ENCODE data around the gene ANO1.

The ANO1 gene

DNA sequence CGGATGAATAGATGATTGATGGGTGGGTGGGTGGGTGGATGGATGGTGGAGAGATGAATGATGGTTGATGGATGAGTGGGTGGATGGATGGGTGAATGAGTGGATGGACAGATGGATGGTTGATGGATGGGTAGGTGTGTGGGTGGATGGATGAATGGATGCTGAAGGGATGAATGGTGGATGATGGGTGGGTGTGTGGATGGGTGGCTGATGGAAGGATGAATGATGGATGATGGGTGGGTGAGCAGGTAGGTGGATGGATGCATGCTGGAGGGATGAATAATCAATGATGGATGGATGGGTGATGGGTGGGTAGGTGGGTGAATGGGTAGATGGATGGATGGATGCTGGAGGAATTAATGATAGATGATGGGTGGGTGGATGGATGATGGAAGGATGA lies 40.5 kb downstream of the ANO1 start:
- no peak for DNase-seq

DNA sequence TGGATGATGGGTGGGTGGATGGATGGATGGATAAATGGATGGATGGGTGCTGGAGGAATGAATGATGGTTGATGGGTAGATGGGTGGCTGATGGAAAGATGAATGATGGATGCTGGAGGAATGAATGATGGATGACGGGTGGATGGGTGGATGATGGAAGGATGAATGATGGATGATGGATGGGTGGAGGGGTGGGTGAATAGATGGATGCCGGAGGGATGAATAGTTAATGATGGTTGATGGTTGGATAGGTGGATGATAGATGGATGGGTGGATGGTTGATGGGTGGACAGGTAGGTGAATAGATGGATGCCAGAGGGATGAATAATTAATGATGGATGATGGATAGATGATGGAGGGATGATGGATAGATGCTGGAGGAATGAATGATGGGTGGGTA lies 41.4 kb downstream of the ANO1 start:
- no peak for DNase-seq

DNA sequence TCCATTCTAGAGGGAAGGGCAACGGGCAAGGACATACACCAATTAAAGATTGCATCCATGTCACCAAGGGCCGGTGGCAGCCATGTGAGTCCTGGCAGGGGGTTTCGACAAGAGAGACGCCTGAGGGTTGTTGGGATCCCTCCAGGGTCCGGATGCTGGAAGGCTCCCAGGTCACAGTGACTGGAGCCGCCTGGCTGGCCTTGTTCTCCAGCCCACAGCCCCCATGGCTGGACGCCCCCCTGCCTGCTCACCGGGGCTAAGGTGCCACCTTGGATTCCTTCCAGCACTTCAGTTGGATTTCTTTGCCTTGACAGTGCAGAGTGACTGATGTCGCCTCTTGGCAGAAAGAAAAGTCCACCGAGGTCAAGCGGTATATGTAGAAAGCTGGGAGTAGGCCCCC lies 42.6 kb downstream of the ANO1 start:
- DNase-seq = no peak

DNA sequence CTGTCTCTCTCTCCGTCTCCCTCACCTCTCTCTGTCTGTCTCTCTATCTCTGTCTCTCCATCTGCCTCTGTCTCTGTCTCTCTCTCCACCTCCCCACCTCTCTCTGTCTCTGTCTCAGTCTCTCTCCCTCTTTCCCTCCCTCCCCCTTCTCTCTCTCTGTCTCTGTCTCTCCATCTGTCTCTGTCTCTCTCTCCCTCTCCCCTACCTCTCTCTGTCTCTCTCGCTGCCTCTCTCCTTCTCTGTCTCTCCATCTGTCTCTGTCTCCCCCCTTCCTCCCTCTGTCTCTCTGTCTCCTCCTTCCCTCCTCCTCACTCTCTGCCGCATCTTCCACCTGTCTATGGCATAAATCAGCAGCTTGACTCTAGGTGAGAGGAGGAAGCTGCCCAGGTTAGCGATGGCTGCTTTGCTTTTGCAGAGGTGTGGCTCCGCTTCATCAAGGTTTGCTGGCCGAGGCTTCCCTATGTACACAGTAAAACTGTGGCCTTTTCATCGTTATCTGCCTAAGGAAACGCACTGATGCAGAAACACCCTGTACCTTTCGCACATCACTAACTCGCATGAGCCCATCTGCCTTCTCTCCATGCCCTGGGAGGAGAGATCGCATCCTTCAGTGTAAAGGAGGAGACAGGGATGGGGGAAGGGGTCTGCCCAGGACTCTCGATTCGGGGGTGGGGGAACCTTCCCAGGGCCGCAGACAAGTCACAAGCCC lies 44.5 kb downstream of the ANO1 start:
- no peak for DNase-seq

DNA sequence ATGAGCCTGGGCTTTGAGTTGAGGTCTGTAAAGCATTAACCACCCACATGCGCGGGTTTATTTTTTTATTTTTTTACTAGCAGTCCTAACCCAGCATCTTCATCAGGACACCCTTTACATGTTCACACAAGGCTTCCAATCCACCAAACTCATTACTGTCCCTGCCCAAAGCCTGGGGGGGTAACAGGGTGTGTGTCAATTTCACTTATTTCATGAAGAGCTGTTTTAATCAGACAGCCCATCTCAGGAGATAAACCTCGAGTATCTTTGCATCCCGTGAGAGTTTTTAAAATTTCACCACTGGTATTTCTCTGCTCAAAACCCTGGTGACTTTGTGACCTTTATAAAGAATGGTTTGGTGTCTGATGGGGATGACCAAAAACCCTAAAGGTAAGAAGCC lies 45.6 kb downstream of the ANO1 start:
- no peak for DNase-seq

DNA sequence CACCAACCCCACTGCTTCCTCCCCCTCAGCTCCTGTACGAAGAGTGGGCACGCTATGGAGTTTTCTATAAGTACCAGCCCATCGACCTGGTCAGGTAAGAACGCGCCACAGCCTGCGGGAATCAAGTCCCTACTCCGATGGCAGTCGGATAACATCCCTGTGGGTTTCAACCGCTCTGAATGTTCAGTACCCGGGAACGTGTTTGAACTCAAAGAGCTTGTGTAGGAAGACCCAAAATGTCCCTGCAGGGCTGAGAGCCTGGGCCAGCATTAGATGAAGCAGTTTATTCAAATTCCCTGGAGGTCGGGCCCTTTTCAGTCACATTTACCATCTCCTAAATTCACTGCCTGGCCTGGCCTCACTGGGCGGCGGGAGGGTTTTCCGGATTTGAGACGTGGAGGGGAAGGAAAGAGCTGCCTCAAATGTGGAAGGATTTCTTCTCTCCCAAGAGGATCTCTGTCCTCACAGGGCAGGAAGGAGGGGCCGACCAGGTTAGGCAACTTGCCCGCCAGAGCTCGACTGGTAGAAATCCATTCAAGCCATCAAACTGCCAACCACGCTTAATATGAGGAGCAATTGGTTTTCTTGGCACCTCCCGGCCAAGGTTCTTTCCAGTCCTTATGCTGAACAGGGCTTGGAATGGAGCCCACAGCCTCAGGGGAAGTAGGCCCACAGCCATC lies 46.3 kb downstream of the ANO1 start:
- no peak for DNase-seq

DNA sequence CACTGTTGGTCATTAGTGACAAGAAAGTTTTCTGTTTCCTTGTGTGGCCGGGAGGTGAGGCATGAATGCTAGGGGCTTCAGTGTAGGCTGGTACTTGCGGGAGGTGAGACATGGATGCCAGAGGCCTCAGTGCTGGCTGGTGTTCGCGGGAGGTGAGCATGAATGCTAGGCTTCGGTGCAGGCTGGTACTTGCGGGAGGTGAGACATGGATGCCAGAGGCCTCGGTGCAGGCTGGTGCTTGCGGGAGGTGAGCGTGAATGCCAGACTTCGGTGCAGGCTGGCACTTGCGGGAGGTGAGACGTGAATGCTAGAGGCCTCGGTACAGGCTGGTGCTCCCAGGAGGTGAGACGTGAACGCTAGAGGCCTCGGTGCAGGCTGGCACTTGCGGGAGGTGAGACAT lies 48.4 kb downstream of the ANO1 start:
- no peak for DNase-seq

DNA sequence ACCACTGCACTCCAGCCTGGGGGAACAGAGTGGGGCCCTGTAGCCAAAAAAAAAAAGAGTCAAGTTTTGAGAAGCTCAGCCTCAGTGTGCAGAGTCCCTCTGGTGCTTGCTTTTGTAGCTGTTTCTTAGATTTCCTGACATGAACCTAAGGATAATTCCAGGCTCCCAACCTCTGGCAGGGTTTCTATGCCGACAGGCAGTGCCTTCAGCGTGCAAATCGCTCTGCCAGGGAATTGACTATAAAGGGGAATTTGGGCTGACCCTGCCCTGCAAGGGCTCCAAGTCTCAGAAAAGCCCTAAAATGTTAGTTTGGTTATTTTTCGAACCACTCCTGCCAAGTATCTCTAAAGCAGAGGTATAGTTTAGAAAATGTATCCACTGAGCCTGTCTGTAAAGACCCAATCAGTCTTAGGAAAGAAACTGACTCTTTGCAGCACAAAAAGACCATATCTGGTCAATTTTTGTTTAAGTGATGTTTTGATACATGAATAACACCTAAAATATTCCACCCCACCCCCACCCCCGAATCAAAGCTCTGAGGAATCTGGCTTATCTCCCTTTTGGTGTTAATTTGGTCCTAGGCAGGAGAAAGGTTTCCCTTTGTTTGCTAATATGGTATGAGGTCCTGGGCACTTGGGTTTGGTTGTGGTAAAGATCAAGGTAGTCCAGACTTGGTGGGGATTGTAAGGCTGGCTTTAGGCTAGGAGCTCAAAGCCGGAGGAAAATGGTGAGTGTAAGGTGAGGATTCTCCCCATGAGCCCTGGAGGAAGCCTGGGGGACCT lies 49.7 kb downstream of the ANO1 start:
- no peak for DNase-seq

DNA sequence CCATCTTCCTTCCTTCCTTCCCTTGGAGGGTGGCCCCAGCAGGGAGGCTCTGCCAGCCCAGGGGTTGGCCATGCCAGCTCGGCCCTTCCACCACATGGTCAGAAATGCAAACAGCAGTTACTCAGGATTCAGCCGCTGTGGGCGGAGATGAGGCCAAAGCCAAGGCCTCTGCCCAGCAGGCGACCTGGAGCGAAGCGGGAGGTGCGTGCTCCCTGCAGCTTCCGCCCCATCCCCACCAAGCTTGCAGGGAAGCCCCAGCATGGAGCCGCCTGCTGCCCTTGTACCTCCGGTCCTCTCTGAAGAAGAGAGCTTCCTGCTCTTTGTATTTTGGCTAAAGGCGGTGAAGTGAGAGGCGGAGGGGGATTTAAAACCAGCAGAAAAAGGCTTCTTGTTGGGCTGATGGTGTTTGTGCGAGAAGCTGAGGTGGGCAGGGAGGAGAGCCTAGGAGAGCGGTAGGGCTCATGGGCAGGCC lies 50.4 kb downstream of the ANO1 start:
- no peak for DNase-seq

DNA sequence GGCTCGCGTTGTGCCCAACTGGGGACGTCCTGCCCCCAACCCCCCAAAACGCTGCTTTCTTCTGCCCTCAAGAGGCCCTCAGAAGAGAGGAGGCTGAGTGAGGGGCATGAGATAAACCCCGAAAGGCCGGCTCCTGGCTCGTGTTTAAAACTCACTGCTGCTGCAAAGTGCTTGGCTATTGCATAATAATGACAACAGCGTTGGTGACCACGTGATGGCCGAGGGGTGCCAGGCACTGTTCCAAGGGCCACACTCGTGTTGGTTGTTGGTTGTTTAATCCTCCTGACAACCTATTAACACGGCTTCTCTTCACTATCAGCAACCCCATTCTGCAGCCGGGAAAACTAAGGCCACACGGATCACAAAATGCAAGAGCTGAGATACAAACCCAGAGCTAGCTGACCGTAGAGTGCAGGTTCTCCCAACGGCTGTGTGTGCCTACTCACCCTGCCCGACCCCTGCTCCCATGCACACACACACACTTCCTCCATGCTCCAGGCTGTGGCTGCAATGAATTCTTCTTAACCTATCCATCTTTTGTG lies 51.0 kb downstream of the ANO1 start:
- DNase-seq = no peak

DNA sequence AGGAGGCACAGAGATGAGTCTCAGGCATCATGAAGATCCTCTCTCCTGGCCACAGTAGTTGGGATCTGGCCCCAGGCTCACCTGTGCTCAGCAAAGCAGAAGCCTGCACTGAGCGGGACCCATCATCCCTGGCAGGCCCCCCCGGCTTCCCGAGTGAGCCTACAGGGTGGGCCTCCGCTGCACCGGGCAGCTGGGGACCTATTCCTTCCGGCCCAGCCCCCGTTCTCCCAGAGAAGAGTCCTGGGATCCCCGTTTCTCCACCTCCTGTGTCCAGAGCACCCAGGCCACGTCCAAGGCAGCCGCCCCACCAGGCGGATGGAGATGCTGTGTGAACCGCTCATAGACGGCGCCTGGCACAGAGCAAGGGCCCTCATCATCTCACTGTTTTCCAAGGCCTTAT lies 52.5 kb downstream of the ANO1 start:
- DNase-seq = no peak

DNA sequence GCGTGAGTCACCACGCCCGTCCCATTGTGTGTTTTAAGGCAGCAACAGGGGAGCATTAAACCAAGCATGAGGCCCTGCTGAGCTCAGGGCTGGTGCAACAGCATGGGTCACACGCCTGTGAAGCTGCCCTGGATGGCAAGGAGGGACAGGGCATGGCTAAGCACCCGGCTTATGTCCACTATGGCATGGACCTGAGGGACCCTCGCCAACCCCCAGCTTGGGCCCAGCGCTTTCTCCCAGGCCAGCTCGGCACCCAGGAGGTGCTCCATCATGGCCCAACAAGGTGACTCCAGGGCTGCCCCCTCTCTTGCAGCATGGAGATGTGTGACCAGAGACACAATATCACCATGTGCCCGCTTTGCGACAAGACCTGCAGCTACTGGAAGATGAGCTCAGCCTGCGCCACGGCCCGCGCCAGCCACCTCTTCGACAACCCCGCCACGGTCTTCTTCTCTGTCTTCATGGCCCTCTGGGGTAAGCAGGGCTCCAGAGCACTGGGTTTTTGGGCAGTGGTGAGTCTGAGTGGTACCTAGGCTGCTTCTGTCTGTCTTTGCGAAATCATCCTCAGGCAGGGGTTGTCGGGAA lies 53.6 kb downstream of the ANO1 start:
- no peak for DNase-seq

DNA sequence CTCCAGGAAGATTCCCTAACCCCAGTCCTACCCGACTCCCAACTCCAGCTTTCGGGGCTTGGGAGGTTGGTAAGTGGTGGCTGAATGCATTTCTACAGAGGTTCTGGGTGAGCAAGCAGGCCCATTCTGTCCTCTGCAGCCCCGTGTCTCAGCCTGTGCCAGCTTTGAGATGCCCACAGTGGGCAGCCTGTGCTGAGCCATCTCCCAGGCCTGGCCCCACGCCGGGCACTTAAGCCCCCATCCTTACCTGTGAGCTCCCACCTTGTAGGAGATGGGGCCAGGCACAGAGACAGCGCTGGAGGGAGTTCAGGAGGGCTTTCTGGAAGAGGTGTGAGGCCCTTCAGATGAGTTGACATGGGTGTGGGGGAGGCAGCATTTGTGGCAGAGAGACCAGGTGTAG lies 54.5 kb downstream of the ANO1 start:
- DNase-seq = no peak

DNA sequence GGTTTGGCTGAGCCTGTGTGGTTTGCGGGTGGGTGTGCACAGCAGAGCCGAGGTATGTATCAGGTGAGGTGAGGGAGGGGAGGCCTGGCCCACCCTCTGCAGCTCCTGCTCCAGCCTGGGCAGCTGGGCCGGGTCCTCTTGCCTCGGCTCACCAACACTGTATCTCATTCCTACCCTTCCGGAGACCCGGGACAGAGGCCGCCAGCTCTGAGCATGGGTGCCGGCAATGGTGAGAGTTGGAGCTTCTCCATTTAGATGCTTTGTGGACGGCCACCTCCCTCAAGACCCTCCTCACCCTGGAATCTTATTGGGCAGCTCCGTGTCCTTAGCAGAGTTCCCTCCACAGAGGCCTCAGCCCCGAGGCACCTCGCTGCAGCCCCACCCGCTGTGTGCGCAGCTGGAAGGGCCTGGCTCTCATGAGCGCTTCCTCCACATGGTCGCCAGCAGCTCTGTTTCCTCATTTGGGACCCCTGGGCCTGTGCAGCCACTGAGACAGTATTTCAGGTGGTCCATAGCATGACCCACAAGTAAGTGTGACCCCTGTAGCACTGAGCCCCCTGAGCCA lies 55.7 kb downstream of the ANO1 start:
- no peak for DNase-seq

DNA sequence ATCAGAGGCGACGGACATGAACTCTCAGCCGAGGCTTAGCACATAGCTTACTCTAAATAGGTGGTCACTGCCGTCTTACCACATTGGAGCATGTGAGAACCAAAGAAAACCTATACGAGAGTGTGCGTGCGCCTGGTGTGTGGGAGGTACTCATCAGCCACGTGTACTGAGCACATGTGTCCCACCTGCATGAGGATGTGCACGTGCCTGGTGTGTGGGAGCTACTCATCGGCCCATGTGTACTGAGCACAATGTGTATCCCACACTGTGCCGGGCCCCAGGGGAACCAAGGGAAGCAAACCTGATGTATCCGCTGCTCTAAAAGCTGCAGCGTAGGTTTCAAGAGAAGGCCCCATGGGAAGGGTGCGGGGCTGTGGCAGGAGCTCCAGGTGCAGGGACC lies 56.4 kb downstream of the ANO1 start:
- DNase-seq = no peak

DNA sequence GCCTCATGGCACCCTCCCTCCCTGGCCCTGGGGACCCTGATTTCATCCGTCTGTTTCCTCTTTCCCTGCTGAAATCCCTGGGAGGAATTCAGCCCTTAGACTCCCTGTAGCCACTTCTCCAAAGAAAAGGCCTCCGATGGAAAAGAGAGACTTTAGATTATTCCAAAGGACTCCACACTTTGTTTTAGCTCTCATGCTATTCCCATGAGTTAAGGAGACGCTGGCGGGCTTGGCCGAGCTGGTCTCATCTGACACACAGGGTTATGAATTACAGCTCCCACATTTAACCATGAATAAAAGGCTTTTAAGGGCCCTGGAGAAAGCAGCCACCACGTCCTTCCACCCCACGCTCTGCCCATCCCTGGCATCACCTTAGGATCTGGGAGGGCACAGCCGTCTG lies 57.0 kb downstream of the ANO1 start:
- no peak for DNase-seq

DNA sequence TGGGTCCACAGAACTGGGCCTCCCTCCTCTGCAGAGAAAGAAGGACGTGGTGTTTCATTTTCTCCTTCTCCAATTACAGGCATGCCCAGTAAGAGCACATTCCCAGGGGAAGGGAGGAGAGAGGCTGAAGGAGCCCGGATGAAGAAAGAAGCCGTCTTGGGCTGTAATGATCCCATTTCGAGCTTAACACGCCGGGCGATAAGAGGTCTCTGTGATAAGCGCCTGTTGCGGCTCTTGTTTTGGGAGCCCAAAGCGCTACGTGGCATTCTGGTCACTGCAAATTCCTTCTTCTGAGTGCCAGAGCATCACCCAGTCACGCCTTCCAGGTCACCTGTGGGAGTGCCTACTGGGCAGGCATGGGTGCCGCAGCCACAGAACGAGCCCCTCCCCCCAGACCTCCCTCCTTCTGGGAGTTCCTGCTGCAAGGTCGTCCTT lies 57.5 kb downstream of the ANO1 start:
- no peak for DNase-seq

DNA sequence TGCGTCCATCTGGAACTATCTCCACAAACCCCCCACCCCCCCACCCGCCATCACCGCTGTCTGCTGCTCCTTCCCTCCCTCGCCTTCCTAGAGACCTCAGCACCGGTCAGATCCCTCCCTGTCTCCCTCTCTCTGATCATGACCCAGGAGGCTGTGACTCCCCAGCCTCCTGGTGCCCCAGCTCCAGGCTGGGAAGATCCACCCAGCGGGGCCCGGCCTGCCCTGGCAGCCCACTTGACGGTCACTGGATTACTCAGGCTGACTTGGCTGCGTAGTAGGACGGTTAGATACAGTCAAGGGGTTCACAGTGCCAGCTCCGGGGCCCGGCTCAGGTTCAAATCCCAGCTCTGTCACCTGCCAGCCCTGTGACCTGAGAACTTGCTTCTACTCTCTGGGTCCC lies 59.3 kb downstream of the ANO1 start:
- no peak for DNase-seq

DNA sequence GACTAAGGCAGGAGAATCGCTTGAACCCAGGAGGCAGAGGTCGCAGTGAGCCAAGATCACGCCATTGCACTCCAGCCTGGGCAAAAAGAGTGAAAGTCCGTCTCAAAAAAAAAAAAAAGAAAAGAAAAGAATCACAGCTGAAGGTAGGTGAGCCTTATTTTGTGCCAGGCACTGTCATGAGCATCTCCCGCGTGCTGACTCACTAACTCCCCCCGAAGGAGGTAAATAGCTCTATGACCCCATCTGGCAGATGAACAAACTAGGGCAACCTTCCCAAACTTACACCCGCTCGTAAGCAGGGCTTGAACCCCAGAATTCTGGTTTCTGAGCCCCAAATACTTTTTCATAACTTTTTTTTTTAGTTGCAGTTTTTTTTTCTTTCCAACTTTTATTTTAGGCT lies 60.3 kb downstream of the ANO1 start:
- DNase-seq = no peak

DNA sequence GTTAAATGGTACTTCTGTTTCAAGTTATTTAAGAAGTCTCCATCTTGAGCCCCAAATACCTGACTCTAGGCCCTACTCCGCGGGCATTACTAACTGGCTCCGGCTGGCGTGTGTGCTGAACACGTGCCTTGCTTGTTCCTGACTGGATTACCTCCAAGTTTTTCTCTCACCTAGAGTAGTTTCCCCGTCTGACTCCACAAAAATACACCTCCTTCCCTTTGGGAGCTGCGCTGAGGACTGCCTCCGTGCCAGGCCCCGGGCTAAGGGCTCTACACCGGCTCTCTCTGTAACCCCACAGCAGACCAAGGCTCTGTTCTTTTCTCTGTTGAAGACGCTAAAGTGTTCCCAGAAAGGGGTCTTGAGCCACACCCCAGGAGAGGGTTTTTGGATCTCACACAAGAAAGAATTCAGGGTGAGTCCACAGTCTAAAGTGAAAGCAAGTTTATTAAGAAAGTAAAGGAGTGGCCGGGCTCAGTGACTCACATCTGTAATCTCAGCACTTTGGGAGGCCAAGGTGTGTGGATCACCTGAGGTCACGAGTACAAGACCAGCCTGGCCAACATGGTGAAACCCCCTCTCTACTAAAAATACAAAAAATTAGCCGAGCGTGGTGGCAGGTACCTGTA lies 61.8 kb downstream of the ANO1 start:
- no peak for DNase-seq

DNA sequence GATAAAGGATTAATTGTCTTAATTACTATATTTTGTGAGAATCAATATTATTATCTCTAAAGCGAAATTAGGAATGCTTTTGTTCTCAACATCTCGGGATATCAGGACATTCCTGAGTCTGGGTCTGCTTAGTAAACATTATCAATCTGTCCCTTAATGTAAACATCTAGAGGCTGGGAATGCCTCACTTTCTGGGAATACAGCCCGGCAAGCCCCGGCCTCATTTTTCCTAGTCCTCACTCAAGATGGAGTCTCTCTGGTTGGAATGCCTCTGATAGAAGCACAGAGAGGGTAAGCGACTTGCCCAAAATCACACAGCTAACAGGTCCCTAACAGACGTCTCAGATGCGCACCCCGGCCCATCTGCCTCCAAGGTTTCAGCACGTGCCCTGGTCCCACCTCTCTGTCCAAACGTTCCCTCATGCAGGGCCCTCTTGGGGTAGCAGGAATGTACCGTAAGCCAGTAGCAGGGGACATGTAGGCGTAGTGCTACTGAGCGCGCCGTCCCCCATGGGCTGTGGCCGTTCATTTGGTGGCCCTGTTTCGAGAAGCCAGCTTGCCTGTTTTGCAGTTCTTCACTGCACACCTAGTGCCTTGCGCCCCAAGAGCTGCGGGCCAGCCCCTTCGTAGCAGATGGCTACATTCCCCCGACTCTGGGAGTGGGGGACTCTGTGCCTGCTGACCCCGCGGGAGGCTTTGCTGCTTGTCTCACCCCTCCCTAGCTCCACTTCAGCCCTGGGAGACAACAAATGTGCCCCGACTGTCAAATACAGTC lies 62.8 kb downstream of the ANO1 start:
- no peak for DNase-seq
